ENCODE results near the gene PLEKHA6. TPM values are rescaled to one million over a fixed set of nuclear protein-coding genes. Genes with fewer than 3 reads are reported as not detected.

PLEKHA6 gene
- total RNA-seq, 1 experiment from 2014 or later: 5.5 TPM

GRCh38 chr1:204170494-204171155, 189.1 kb downstream of the PLEKHA6 start:
- Histone ChIP-seq H3K4me1 (ENCODE audit: control insufficient read depth, insufficient read depth, low read length) (no peaks in the 10 kb centered on the region), H3K4me3 (ENCODE audit: low read depth in 2 of 2, low read length in 2 of 2) (no peak overlapping the region), H3K27me3 (ENCODE audit: control insufficient read depth, insufficient read depth, low read length) (0 out of 2 replicates have a peak, but pooled peaks cover 3% of the 10 kb centered on the region), H3K27ac (ENCODE audit: low read length) (no peak overlapping the region), H3K9me3 (ENCODE audit: control insufficient read depth, insufficient read depth, low read depth, low read length) (peaks cover 11% of the 10 kb centered on the region; the same call in 1 of the 2 replicates), H3K36me3 (ENCODE audit: control insufficient read depth, insufficient read depth, low read length) (no peaks in the 10 kb centered on the region)
- ATAC-seq (no peak), DNase-seq (ENCODE audit: low read depth, low spot score) (no peak)
- in situ Hi-C loops (cut with HindIII; ENCODE audit: low pct_unique_long_range_greater_than_20kb, low sequenced_read_pairs) (no loop called here), intact Hi-C loops (cut with micrococcal nuclease; ENCODE audit: unreplicated experiment) (no loop called here)
- TF ChIP-seq, protein P1, sequence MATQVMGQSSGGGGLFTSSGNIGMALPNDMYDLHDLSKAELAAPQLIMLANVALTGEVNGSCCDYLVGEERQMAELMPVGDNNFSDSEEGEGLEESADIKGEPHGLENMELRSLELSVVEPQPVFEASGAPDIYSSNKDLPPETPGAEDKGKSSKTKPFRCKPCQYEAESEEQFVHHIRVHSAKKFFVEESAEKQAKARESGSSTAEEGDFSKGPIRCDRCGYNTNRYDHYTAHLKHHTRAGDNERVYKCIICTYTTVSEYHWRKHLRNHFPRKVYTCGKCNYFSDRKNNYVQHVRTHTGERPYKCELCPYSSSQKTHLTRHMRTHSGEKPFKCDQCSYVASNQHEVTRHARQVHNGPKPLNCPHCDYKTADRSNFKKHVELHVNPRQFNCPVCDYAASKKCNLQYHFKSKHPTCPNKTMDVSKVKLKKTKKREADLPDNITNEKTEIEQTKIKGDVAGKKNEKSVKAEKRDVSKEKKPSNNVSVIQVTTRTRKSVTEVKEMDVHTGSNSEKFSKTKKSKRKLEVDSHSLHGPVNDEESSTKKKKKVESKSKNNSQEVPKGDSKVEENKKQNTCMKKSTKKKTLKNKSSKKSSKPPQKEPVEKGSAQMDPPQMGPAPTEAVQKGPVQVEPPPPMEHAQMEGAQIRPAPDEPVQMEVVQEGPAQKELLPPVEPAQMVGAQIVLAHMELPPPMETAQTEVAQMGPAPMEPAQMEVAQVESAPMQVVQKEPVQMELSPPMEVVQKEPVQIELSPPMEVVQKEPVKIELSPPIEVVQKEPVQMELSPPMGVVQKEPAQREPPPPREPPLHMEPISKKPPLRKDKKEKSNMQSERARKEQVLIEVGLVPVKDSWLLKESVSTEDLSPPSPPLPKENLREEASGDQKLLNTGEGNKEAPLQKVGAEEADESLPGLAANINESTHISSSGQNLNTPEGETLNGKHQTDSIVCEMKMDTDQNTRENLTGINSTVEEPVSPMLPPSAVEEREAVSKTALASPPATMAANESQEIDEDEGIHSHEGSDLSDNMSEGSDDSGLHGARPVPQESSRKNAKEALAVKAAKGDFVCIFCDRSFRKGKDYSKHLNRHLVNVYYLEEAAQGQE (IDR thresholded peaks at IDR 0.05; ENCODE audit: insufficient read depth in 1 of 2, low read depth in 2 of 2, low read length in 1 of 2): no peak
- BruUV-seq (replicated peaks): no TSS peak
- ChIA-PET CTCF (no interaction called here), POLR2A (no interaction called here)

GRCh38 chr1:204169858-204170257, 189.9 kb downstream of the PLEKHA6 start:
- ATAC-seq (no peak), DNase-seq (ENCODE audit: low read depth, low spot score) (no peak)
- Histone ChIP-seq H3K4me3 (ENCODE audit: low read depth in 2 of 2, low read length in 2 of 2) (no peak overlapping the region), H3K27ac (ENCODE audit: low read length) (no peak overlapping the region), H3K9me3 (ENCODE audit: control insufficient read depth, insufficient read depth, low read depth, low read length) (peaks cover 11% of the 10 kb centered on the region; the same call in 1 of the 2 replicates), H3K36me3 (ENCODE audit: control insufficient read depth, insufficient read depth, low read length) (no peaks in the 10 kb centered on the region), H3K27me3 (ENCODE audit: control insufficient read depth, insufficient read depth, low read length) (no peaks in the 10 kb centered on the region), H3K4me1 (ENCODE audit: control insufficient read depth, insufficient read depth, low read length) (no peaks in the 10 kb centered on the region)
- ChIA-PET POLR2A (no interaction called here), CTCF (no interaction called here)
- TF ChIP-seq TCF7L2 (IDR thresholded peaks at IDR 0.05; ENCODE audit: low read depth, low read length) (no peak), POLR2AphosphoS5 (IDR thresholded peaks at IDR 0.05; ENCODE audit: low read depth, low read length) (no peak), SIN3A (IDR thresholded peaks at IDR 0.05; ENCODE audit: borderline replicate concordance, insufficient read depth, low read depth, low read length) (no peak)
- TF ChIP-seq, protein P2, sequence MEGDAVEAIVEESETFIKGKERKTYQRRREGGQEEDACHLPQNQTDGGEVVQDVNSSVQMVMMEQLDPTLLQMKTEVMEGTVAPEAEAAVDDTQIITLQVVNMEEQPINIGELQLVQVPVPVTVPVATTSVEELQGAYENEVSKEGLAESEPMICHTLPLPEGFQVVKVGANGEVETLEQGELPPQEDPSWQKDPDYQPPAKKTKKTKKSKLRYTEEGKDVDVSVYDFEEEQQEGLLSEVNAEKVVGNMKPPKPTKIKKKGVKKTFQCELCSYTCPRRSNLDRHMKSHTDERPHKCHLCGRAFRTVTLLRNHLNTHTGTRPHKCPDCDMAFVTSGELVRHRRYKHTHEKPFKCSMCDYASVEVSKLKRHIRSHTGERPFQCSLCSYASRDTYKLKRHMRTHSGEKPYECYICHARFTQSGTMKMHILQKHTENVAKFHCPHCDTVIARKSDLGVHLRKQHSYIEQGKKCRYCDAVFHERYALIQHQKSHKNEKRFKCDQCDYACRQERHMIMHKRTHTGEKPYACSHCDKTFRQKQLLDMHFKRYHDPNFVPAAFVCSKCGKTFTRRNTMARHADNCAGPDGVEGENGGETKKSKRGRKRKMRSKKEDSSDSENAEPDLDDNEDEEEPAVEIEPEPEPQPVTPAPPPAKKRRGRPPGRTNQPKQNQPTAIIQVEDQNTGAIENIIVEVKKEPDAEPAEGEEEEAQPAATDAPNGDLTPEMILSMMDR (IDR thresholded peaks at IDR 0.05): no peak
- TF ChIP-seq, protein P1 (IDR thresholded peaks at IDR 0.05; ENCODE audit: insufficient read depth in 1 of 2, low read depth in 2 of 2, low read length in 1 of 2): no peak
- intact Hi-C loops (cut with micrococcal nuclease; ENCODE audit: unreplicated experiment): no loop called here
- in situ Hi-C loops (cut with HindIII; ENCODE audit: low pct_unique_long_range_greater_than_20kb, low sequenced_read_pairs): no loop called here
- BruUV-seq (replicated peaks): no TSS peak

Other genes starting within 250 kb of the PLEKHA6 start
- 6.7 TPM for gene ETNK2, start 207.9 kb downstream of the PLEKHA6 start, total RNA-seq (2021; ENCODE audit: unreplicated experiment)
- gene REN, start 193.6 kb downstream of the PLEKHA6 start, total RNA-seq (2021; ENCODE audit: unreplicated experiment): not detected
- not detected for gene KISS1, start 163.4 kb downstream of the PLEKHA6 start, total RNA-seq (2021; ENCODE audit: unreplicated experiment)
- gene GOLT1A, start 145.9 kb downstream of the PLEKHA6 start, total RNA-seq (2021; ENCODE audit: unreplicated experiment): 0.49 TPM
- gene PPP1R15B, start 51.9 kb upstream of the PLEKHA6 start, total RNA-seq (2021; ENCODE audit: unreplicated experiment): 51.1 TPM
- 19.1 TPM for gene PIK3C2B, start 134.9 kb upstream of the PLEKHA6 start, total RNA-seq (2021; ENCODE audit: unreplicated experiment)
- 42.1 TPM for gene MDM4, start 156.5 kb upstream of the PLEKHA6 start, total RNA-seq (2021; ENCODE audit: unreplicated experiment)

Measured in Panc1 (cell line).